Cardiac muscle cell (in vitro differentiated cells and primary cell): Measurements from ENCODE around the gene RASSF4. TPM values are rescaled to one million over a fixed set of nuclear protein-coding genes. Genes with fewer than 3 reads are reported as not detected.

Experiments
- DNase-seq, 2 donors: peaks; one replicate each; pipeline versions ENCODE4 v3.0.0 to v3.0.0-alpha.2; 2010 to 2017; ENCODE audit warnings: low read depth in 1 of 2, low spot score in 1 of 2
- H3K27ac ChIP-seq: fragments of 200-600 bp; sonication (generic); 2 replicates; pipeline ENCODE4 v1.5.1; 2016
- H3K27me3 ChIP-seq: fragments of 200-600 bp; sonication (generic); 2 replicates; pipeline ENCODE4 v1.6.0; 2016; ENCODE audit warnings: control low read depth
- H3K36me3 ChIP-seq: fragments of 200-600 bp; sonication (generic); 2 replicates; pipeline ENCODE4 v1.5.1; 2016; ENCODE audit warnings: control low read depth
- H3K4me1 ChIP-seq: fragments of 200-600 bp; sonication (generic); 2 replicates; pipeline ENCODE4 v1.8.1; 2017; ENCODE audit warnings: low read depth, mild to moderate bottlenecking, mixed run types
- H3K4me3 ChIP-seq: fragments of 200-600 bp; sonication (generic); 2 replicates; pipeline ENCODE4 v1.5.1; 2016; ENCODE audit warnings: mild to moderate bottlenecking
- H3K9me3 ChIP-seq: fragments of 200-600 bp; sonication (generic); 2 replicates; pipeline ENCODE4 v1.5.1; 2017; ENCODE audit warnings: low read depth, mild to moderate bottlenecking, control low read depth
- polyA plus RNA-seq: library from polyadenylated mRNA; unstranded; fragments of >200 nt; fragmentation: Nextera tagmentation; extraction: Ambion mirVana; gene quantifications from 2 replicates; pipeline ENCODE4 v1.2.1, GENCODE V29; 2016
- total RNA-seq: library from RNA; depleted of rRNA; stranded (reverse); fragments of >200 nt; gene quantifications from 2 replicates; pipeline ENCODE4 v1.2.3, GENCODE V29; 2016
- TF ChIP-seq, protein P1 (sequence below): IDR thresholded peaks from 2 replicates; pipeline ENCODE4 v1.5.1; 2012; ENCODE audit warnings: low read depth, mild to moderate bottlenecking, low read length

Gene RASSF4
- total and polyA plus RNA-seq, 2 experiments from 2014 or later: 63.6 to 70.7 TPM

- H3K36me3 ChIP-seq: no peaks in the 10 kb centered on the region
- DNase-seq: no peak
- H3K9me3 ChIP-seq: no peaks in the 10 kb centered on the region
- no peaks in the 10 kb centered on the region for H3K27me3 ChIP-seq
- no peak overlapping the region for H3K27ac ChIP-seq
- no peaks in the 10 kb centered on the region for H3K4me1 ChIP-seq
- no peak overlapping the region for H3K4me3 ChIP-seq
- TF ChIP-seq, protein P1, sequence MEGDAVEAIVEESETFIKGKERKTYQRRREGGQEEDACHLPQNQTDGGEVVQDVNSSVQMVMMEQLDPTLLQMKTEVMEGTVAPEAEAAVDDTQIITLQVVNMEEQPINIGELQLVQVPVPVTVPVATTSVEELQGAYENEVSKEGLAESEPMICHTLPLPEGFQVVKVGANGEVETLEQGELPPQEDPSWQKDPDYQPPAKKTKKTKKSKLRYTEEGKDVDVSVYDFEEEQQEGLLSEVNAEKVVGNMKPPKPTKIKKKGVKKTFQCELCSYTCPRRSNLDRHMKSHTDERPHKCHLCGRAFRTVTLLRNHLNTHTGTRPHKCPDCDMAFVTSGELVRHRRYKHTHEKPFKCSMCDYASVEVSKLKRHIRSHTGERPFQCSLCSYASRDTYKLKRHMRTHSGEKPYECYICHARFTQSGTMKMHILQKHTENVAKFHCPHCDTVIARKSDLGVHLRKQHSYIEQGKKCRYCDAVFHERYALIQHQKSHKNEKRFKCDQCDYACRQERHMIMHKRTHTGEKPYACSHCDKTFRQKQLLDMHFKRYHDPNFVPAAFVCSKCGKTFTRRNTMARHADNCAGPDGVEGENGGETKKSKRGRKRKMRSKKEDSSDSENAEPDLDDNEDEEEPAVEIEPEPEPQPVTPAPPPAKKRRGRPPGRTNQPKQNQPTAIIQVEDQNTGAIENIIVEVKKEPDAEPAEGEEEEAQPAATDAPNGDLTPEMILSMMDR: no peak
Measured at GRCh38 chr10:44921061-44921460, 38.5 kb upstream of the RASSF4 start.

DNA sequence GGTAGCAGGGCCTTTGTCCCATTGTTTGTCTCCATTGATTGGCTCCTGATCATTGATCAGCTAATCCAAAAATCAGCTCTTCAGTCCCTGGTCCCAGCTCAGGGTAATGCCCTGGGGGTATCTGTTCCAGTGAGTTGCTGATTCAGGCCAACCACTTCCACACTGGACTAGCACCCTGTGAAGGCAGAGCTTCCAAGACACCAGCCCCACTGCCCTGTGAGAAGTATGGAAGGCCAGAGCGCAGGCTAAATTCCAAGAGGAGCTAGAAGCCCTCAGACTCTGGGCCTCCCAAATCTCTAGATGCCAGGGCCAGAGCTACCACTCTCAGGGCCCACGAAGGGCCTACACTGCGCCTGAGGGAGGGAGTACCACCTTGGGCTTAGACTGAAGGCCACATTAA lies 38.1 kb upstream of the RASSF4 start:
- Histone ChIP-seq H3K27ac (no peak overlapping the region), H3K27me3 (no peaks in the 10 kb centered on the region), H3K4me3 (no peak overlapping the region), H3K9me3 (no peaks in the 10 kb centered on the region), H3K4me1 (no peaks in the 10 kb centered on the region), H3K36me3 (no peaks in the 10 kb centered on the region)
- TF ChIP-seq, protein P1: no peak
- no peak for DNase-seq

DNA sequence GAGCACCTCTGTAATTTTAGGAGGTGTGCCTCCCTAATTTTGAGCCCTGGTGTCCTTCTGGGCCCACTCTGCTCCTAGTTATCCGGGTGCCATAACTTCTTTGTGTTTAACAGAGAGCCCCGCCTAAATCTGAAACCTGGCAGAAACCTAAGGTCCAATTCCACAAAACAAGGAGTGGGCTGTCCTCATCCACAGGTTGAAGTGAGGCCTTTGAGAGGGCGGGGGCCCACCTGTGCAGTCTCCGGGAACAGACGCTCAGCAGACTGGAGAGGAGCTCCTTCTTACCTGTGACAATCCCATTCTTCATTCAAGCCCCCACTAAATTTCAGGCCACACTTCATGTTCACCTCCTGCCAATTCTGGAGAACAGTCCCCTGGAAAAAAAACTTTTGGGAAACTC lies 37.6 kb upstream of the RASSF4 start:
- no peak overlapping the region for H3K27ac ChIP-seq
- H3K4me3 ChIP-seq: no peak overlapping the region
- H3K36me3 ChIP-seq: no peaks in the 10 kb centered on the region
- TF ChIP-seq, protein P1: no peak
- H3K9me3 ChIP-seq: no peaks in the 10 kb centered on the region
- DNase-seq: no peak
- no peaks in the 10 kb centered on the region for H3K4me1 ChIP-seq
- no peaks in the 10 kb centered on the region for H3K27me3 ChIP-seq

GRCh38 chr10:44922796-44923545 lies 36.6 kb upstream of the RASSF4 start:
- Histone ChIP-seq H3K27ac (no peak overlapping the region), H3K27me3 (no peaks in the 10 kb centered on the region), H3K4me3 (no peak overlapping the region), H3K4me1 (no peaks in the 10 kb centered on the region), H3K36me3 (no peaks in the 10 kb centered on the region), H3K9me3 (no peaks in the 10 kb centered on the region)
- DNase-seq: no peak
- TF ChIP-seq, protein P1: no peak

DNA sequence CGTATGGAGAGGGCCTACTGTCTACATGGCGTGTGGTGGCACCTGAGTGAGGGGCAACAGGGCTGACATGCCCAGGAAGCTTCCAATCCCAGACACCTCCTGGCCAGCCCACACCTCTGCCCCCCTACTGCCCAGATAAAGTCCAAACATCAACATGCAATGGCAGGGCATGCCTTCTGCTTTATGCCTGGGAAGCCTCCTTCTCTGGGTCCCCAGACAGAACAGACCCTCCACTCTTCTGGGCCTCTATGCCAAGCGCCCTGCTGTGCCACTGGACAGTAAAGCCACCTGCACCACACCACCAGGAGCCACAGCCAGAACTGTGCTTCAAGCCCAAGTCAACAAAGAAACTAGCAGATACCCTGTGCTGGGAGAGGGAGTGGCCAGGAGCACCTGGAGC lies 36.0 kb upstream of the RASSF4 start:
- TF ChIP-seq, protein P1: no peak

More for the DNA sequence above, 36.0 kb upstream of the RASSF4 start:
- no peak for DNase-seq
- Histone ChIP-seq H3K36me3 (no peaks in the 10 kb centered on the region), H3K27me3 (no peaks in the 10 kb centered on the region), H3K4me1 (no peaks in the 10 kb centered on the region), H3K9me3 (no peaks in the 10 kb centered on the region), H3K27ac (no peak overlapping the region), H3K4me3 (no peak overlapping the region)
